Measurements from ENCODE around the gene MDK. TPM values are rescaled to one million over a fixed set of nuclear protein-coding genes. Genes with fewer than 3 reads are reported as not detected.

The MDK gene, protein sequence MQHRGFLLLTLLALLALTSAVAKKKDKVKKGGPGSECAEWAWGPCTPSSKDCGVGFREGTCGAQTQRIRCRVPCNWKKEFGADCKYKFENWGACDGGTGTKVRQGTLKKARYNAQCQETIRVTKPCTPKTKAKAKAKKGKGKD
- 2.5 TPM for polyA plus RNA-seq (2012; ENCODE audit: low read depth, missing spikeins)

DNA sequence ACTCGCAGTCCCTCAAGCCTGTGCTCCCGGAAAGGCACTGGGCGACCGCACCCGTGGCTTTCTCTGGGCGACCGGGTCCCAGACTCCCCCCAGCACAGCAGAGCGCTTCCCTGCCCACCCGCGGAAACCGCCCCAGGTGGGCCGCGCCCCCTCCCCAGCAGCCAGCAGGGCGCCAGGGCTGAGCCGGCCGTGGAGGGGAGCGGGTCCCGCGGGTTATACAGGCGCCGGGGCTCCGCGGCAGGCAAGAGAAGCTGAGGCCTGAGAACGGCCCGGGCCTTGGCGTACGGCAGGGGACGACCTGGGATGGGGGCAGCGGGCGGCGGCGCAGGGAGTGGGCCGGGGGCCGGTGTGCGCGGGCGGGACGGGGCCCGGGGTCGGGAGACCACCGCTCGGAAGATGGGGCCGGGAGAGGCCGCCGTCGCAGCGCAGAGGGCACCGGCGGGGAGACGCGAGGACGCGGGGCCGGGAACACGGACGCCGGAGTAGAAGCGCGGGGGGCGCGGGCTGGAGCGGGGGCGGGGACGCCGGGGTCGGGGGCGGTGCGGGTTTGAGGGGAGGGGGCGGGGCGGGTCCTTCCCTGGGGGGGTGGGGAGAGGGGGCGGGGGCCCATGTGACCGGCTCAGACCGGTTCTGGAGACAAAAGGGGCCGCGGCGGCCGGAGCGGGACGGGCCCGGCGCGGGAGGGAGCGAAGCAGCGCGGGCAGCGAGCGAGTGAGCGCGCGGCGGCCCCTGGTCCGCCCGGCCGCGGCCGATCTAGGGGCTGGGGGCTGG is at the start of gene MDK:
Gene MDK, plus strand, starts transcription at position 622 of the 771 bp plus-strand sequence. CDS start 389 bp downstream, outside the sequence.
- no peak for DNase-seq (ENCODE audit: insufficient read length, low spot score)
- TF ChIP-seq POLR2AphosphoS5 (IDR thresholded peaks at IDR 0.05; ENCODE audit: low read depth, low read length) (no peak), TAF1 (IDR thresholded peaks at IDR 0.05; ENCODE audit: low read depth, low read length) (no peak), PAX5 (IDR thresholded peaks at IDR 0.05; ENCODE audit: insufficient read depth, low read length, severe bottlenecking) (no peak), SPI1 (IDR thresholded peaks at IDR 0.05; ENCODE audit: low read depth, low read length) (no peak), POLR2A (IDR thresholded peaks at IDR 0.05; ENCODE audit: low read depth, low read length) (no peak), POU2F2 (IDR thresholded peaks at IDR 0.05; ENCODE audit: low read depth, low read length) (no peak)
- FAIRE-seq = no peak

DNA sequence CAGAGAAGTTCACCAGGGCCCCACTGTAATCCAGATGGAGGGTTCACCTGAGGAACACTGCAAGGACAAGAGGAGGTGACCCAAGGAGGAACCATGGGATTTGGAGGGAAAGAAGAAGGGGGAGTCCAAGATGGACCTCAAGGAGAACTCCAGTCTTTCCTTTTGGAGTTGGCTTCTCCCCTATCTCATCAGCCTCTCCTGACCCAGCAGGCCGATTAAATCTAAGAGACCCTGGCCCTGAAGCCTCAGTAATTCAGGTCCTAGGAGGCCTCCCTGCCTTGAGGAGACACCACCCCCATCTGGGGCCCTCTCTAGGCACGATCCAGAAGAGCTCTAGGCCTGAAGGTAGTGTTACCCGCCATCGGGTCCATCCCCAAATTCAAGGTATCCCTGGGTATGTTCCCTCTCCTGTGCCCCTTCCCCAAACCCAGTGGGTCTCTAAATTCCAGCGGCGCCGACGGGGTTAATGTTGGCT is 49.3 kb upstream of the MDK start:
- no peak for DNase-seq (ENCODE audit: insufficient read length, low spot score)
- FAIRE-seq = no peak
- TF ChIP-seq PAX5 (IDR thresholded peaks at IDR 0.05; ENCODE audit: insufficient read depth, low read length, severe bottlenecking) (no peak), POLR2AphosphoS5 (IDR thresholded peaks at IDR 0.05; ENCODE audit: low read depth, low read length) (no peak), POU2F2 (IDR thresholded peaks at IDR 0.05; ENCODE audit: low read depth, low read length) (no peak), SPI1 (IDR thresholded peaks at IDR 0.05; ENCODE audit: low read depth, low read length) (no peak), POLR2A (IDR thresholded peaks at IDR 0.05; ENCODE audit: low read depth, low read length) (no peak), TAF1 (IDR thresholded peaks at IDR 0.05; ENCODE audit: low read depth, low read length) (no peak)

DNA sequence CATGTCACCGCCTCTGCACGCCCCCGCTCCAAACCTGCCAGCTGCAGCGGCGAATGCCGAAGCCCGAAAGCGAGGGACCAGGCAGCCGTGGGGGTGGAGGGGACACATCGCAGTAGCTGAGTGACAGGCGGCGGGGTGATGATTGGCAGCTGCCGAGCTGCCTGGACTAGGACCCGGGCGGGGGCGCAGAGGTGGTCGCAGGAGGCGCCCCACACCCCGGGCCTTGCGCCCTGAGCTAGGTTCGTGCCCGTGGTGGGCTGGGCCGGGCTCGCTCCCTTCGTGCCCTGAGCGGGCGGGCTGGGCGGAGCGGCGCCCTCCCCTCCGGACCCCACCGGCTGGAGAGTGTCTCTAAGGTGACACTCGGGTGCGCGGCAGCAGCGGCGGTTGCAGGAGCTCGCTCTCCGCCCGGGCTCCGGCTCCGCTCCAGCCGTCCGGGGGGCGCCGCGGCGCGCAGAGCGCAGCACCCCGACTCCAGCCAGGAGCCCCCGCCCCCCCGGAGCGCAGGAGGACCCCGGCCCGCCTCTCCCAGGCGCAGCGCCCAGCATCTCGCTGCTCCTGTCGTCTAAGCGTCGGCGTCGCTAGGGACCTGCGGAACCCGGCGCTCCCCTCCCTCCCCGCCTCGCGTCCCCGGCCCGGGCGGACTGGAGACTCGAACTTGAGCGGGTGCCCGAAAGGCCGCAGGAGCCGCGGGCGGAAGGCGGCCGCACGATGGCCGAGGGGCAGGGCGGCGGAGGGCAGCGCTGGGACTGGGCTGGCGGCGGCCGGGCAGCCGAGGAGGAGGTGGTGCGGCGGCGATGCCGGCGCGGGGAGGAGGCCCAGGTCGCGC is 48.7 kb upstream of the MDK start:
- TF ChIP-seq PAX5 (IDR thresholded peaks at IDR 0.05; ENCODE audit: insufficient read depth, low read length, severe bottlenecking) = no peak
- TF ChIP-seq TAF1 (IDR thresholded peaks at IDR 0.05; ENCODE audit: low read depth, low read length) = no peak
- no peak for TF ChIP-seq POLR2A (IDR thresholded peaks at IDR 0.05; ENCODE audit: low read depth, low read length)
- no peak for TF ChIP-seq SPI1 (IDR thresholded peaks at IDR 0.05; ENCODE audit: low read depth, low read length)
- no peak for TF ChIP-seq POLR2AphosphoS5 (IDR thresholded peaks at IDR 0.05; ENCODE audit: low read depth, low read length)
- no peak for TF ChIP-seq POU2F2 (IDR thresholded peaks at IDR 0.05; ENCODE audit: low read depth, low read length)
- FAIRE-seq (peak; percentile 45), DNase-seq (ENCODE audit: insufficient read length, low spot score) (no peak)

DNA sequence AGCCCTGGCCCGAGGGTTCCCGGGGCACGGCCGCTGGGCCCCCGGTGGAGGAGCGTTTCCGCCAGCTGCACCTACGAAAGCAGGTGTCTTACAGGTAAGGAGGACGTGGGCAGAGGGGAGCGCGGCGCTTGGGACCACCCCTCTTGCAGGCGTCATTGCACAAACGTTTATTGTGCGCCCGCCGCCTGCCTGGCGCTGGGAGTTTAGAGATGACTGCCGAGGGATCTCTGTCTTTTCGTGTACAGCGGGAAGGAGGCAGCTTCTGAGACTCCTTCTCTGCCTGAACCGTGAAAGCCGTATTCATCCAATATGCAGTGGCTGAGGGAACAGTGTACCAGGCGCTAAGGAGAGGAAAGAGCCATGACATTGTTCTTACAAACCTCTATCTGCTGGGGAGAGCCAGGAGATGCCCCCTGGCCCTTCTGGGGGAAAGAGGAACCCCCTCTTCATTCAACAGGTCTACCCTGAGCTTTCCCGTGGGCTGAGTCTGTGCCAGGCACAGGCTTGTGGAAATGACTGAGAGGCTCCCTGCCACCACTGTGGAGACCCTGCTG is 48.0 kb upstream of the MDK start:
- DNase-seq (ENCODE audit: insufficient read length, low spot score) = no peak
- TF ChIP-seq SPI1 (IDR thresholded peaks at IDR 0.05; ENCODE audit: low read depth, low read length) (no peak), POLR2AphosphoS5 (IDR thresholded peaks at IDR 0.05; ENCODE audit: low read depth, low read length) (no peak), TAF1 (IDR thresholded peaks at IDR 0.05; ENCODE audit: low read depth, low read length) (no peak), POLR2A (IDR thresholded peaks at IDR 0.05; ENCODE audit: low read depth, low read length) (no peak), POU2F2 (IDR thresholded peaks at IDR 0.05; ENCODE audit: low read depth, low read length) (no peak), PAX5 (IDR thresholded peaks at IDR 0.05; ENCODE audit: insufficient read depth, low read length, severe bottlenecking) (no peak)
- FAIRE-seq = no peak

DNA sequence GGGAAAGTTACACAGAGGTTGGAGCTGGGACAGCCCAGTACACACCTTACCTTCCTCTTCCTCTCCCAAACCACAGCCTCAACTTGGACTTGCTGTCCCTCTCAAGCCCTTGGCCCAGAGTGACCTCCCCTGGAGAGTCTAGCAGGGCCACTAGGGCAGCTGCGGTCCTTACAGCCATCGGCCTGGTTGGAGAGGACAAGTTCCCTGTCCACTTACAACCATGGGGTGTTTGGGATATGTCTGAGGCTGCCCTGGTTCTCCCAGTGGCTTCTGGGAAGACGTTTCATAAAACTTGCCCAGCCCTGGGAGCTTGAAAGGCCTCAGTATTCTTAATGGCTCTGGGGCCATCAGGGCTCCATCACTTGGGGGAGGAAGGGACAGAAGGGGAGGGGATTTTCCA is 47.3 kb upstream of the MDK start:
- no peak for FAIRE-seq
- TF ChIP-seq POU2F2 (IDR thresholded peaks at IDR 0.05; ENCODE audit: low read depth, low read length) (no peak), TAF1 (IDR thresholded peaks at IDR 0.05; ENCODE audit: low read depth, low read length) (no peak), PAX5 (IDR thresholded peaks at IDR 0.05; ENCODE audit: insufficient read depth, low read length, severe bottlenecking) (no peak), POLR2A (IDR thresholded peaks at IDR 0.05; ENCODE audit: low read depth, low read length) (no peak), SPI1 (IDR thresholded peaks at IDR 0.05; ENCODE audit: low read depth, low read length) (no peak), POLR2AphosphoS5 (IDR thresholded peaks at IDR 0.05; ENCODE audit: low read depth, low read length) (no peak)
- no peak for DNase-seq (ENCODE audit: insufficient read length, low spot score)

DNA sequence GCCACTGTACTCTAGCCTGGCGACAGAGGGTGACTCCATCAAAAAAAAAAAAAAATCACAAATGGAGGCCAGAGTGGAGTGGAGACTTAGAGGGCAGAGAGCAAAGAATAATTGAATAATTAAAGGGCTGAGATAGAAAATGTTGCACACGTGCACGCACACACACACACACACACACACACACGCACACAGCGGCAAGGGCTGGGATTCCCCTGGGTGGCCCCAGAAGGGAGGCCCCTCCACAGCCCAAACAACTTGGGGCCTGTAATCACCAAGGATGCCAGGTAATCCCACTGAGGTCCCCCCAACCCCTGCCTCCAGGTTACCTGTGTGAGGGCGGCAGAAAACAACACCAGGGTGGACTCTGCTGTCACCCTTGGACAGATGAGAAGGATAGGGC is 46.2 kb upstream of the MDK start:
- TF ChIP-seq PAX5 (IDR thresholded peaks at IDR 0.05; ENCODE audit: insufficient read depth, low read length, severe bottlenecking) (no peak), POLR2A (IDR thresholded peaks at IDR 0.05; ENCODE audit: low read depth, low read length) (no peak), SPI1 (IDR thresholded peaks at IDR 0.05; ENCODE audit: low read depth, low read length) (no peak), POLR2AphosphoS5 (IDR thresholded peaks at IDR 0.05; ENCODE audit: low read depth, low read length) (no peak), POU2F2 (IDR thresholded peaks at IDR 0.05; ENCODE audit: low read depth, low read length) (no peak), TAF1 (IDR thresholded peaks at IDR 0.05; ENCODE audit: low read depth, low read length) (no peak)
- DNase-seq (ENCODE audit: insufficient read length, low spot score) (no peak), FAIRE-seq (no peak)

DNA sequence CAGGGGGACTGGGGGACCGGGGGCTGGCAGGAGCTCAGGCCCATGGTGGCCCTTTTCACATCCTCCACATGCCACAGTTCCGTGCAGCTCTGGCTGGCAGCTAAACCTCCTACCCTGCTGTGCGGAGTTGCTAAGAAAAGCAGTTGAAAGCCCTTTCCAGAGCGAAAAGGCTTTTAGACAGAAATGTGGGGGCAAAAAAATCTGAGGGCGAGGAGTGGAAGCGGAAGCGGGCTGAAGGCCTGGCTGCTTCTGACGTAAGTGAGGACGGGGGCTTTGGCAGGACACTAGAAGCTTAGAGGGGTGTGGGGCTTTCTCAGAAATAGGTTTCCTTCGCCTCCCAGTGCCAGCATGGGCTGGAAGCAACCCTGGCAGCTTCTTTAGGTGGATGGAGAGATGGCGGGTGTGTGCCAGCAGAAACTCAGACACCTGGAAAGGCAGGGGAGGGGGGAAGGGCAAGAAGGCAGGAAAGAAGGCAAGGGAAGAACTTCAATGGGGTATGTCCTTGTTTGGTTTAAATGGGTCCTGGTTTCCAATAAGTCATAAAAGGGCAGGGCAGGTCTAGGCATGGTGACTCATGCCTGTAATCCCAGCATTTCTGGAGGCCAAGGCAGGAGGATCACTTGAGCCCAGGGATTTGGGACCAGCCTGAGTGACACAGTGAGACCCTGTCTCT is 45.4 kb upstream of the MDK start:
- no peak for DNase-seq (ENCODE audit: insufficient read length, low spot score)

DNA sequence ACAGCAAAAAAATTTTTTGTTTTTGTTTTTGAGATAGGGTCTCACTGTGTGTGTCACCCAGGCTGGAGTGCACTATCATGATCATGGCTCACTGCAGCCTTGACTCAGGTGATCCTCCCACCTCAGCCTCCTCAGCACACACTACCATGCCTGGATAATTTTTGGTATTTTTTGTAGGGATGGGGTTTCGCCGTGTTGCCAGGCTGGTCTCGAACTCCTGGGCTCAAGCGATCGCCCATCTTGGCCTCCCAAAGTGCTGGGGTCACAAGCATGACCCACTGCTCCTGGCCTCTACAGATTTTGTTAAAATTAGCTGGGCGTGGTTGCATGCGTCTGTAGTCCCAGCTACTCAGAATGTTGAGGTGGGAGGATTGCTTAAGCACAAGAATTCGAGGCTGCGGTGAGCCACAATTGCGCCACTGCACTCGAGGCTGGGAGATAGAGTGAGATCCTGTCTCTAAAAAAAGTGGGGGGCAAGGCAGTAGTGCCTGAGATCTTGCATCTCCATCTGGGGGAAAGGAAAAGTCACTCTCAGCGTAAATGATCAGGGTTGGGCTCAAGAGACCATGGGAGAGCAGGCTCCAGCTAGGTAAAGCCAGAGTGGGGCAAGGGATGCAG is 44.8 kb upstream of the MDK start:
- FAIRE-seq = no peak
- DNase-seq (ENCODE audit: insufficient read length, low spot score) = no peak
- TF ChIP-seq SPI1 (IDR thresholded peaks at IDR 0.05; ENCODE audit: low read depth, low read length) = no peak
- TF ChIP-seq PAX5 (IDR thresholded peaks at IDR 0.05; ENCODE audit: insufficient read depth, low read length, severe bottlenecking) = no peak
- no peak for TF ChIP-seq POLR2A (IDR thresholded peaks at IDR 0.05; ENCODE audit: low read depth, low read length)
- TF ChIP-seq POLR2AphosphoS5 (IDR thresholded peaks at IDR 0.05; ENCODE audit: low read depth, low read length) = no peak
- no peak for TF ChIP-seq POU2F2 (IDR thresholded peaks at IDR 0.05; ENCODE audit: low read depth, low read length)
- TF ChIP-seq TAF1 (IDR thresholded peaks at IDR 0.05; ENCODE audit: low read depth, low read length) = no peak

More for the DNA sequence above, 45.4 kb upstream of the MDK start:
- TF ChIP-seq PAX5 (IDR thresholded peaks at IDR 0.05; ENCODE audit: insufficient read depth, low read length, severe bottlenecking) (no peak), POLR2AphosphoS5 (IDR thresholded peaks at IDR 0.05; ENCODE audit: low read depth, low read length) (no peak), POLR2A (IDR thresholded peaks at IDR 0.05; ENCODE audit: low read depth, low read length) (no peak), POU2F2 (IDR thresholded peaks at IDR 0.05; ENCODE audit: low read depth, low read length) (no peak), TAF1 (IDR thresholded peaks at IDR 0.05; ENCODE audit: low read depth, low read length) (no peak), SPI1 (IDR thresholded peaks at IDR 0.05; ENCODE audit: low read depth, low read length) (no peak)
- no peak for FAIRE-seq
